Endothelial cell of umbilical vein (primary cell): ENCODE results near the gene SLC22A15. TPM values are rescaled to one million over a fixed set of nuclear protein-coding genes. Genes with fewer than 3 reads are reported as not detected.
A peak's percentile ranks its signal among the peaks of the same experiment; 100 is the strongest.

Source experiments
- BruUV-seq: library from RNA; stranded (reverse); fragments of 400-500 nt; replicated peaks from 2 replicates; lab custom pipeline; 2021; lab: Mats Ljungman, UMichigan
- CTCF ChIA-PET: fragments of 300-600, 350-600 bp; sonication (Branson Sonifier 250); formaldehyde crosslinking; loops from one replicate; lab custom pipeline; 2021; ENCODE audit warnings: antibody characterized with exemption, inconsistent platforms; lab: Charles Lee
- POLR2A ChIA-PET: fragments of 300-600, 350-600 bp; sonication (Branson Sonifier 250); formaldehyde crosslinking; loops from one replicate; lab custom pipeline; 2021; ENCODE audit warnings: antibody characterized with exemption, inconsistent platforms; lab: Charles Lee
- DNase-seq: peaks from one replicate; pipeline ENCODE4 v3.0.0-alpha.2; 2011; ENCODE audit warnings: low read depth, low spot score
- FAIRE-seq: peaks from 2 replicates; lab custom pipeline; 2011; peaks lifted over from hg19 to GRCh38; lab: Jason Lieb, UNC
- H2AFZ ChIP-seq: 2 replicates; pipeline ENCODE4 v1.6.0; 2012; ENCODE audit warnings: low read depth, low read length, control low read depth, inconsistent platforms
- H3K27ac ChIP-seq: 2 replicates; pipeline ENCODE4 v1.5.1; 2011; ENCODE audit warnings: low read depth, mild to moderate bottlenecking, control low read depth, low read length, moderate library complexity; ENCODE audit not compliant: insufficient read depth
- H3K27me3 ChIP-seq, 2 experiments: 2 replicates each; pipeline versions ENCODE4 v1.6.0 to v1.6.1; 2011; ENCODE audit warnings: low read length in 2 of 2, mixed read lengths in 1 of 2; ENCODE audit not compliant: control insufficient read depth in 2 of 2, insufficient read depth in 2 of 2
- H3K36me3 ChIP-seq, 2 experiments: 2 replicates in 1 of 2; 3 replicates in 1 of 2; pipeline ENCODE4 v1.5.1; 2011; ENCODE audit warnings: low read length in 2 of 2, mild to moderate bottlenecking in 1 of 2, moderate library complexity in 1 of 2; ENCODE audit not compliant: control insufficient read depth in 2 of 2, insufficient read depth in 2 of 2; ENCODE audit errors: extremely low read depth in 1 of 2
- H3K4me1 ChIP-seq: 3 replicates; pipeline ENCODE4 v1.5.1; 2011; ENCODE audit warnings: mild to moderate bottlenecking, low read length; ENCODE audit not compliant: control insufficient read depth, insufficient read depth; ENCODE audit errors: extremely low read depth
- H3K4me2 ChIP-seq: 2 replicates; pipeline ENCODE4 v1.6.1; 2011; ENCODE audit warnings: low read length, control low read depth, mixed read lengths; ENCODE audit not compliant: insufficient read depth
- H3K4me3 ChIP-seq, 3 experiments: fragments of 200-600 bp in 1 of 3; sonication (generic), shearing (Covaris generic) in 1 of 3; replicated peaks in 1 of 3; 2 replicates each; pipeline ENCODE4 v1.5.1; 2011 to 2016; ENCODE audit warnings: control low read depth in 3 of 3, low read length in 3 of 3, mild to moderate bottlenecking in 2 of 3, inconsistent platforms in 1 of 3, low read depth in 1 of 3, moderate library complexity in 1 of 3; ENCODE audit not compliant: insufficient read depth in 1 of 3
- H3K79me2 ChIP-seq: 2 replicates; pipeline ENCODE4 v1.6.0; 2012; ENCODE audit warnings: low read length, inconsistent platforms; ENCODE audit not compliant: control insufficient read depth, insufficient read depth
- H3K9ac ChIP-seq: replicated peaks from 2 replicates; pipeline ENCODE3; 2011; ENCODE audit warnings: low read length, control low read depth; ENCODE audit not compliant: insufficient read depth; ENCODE audit errors: extremely low read depth
- H3K9me1 ChIP-seq: replicated peaks from 3 replicates; pipeline ENCODE4 v1.6.0; 2011; ENCODE audit warnings: mild to moderate bottlenecking, low read length; ENCODE audit not compliant: control insufficient read depth, insufficient read depth; ENCODE audit errors: extremely low read depth
- H3K9me3 ChIP-seq: replicated peaks from 2 replicates; pipeline ENCODE4 v1.5.1; 2012; ENCODE audit warnings: low read length, inconsistent platforms; ENCODE audit not compliant: control insufficient read depth, insufficient read depth
- H4K20me1 ChIP-seq: replicated peaks from 2 replicates; pipeline ENCODE3; 2011; ENCODE audit warnings: mild to moderate bottlenecking, low read length; ENCODE audit not compliant: control insufficient read depth, insufficient read depth; ENCODE audit errors: extremely low read depth
- CTCF ChIP-seq, 2 donors: IDR thresholded peaks; 1 replicate in 1 of 2; 2 replicates in 1 of 2; pipeline ENCODE4 v1.5.1; 2011; ENCODE audit warnings: low read length in 2 of 2, mild to moderate bottlenecking in 2 of 2, moderate library complexity in 2 of 2, control low read depth in 1 of 2, inconsistent platforms in 1 of 2, low read depth in 1 of 2; ENCODE audit not compliant: insufficient read depth in 1 of 2; ENCODE audit errors: extremely low read depth in 1 of 2
- EZH2 ChIP-seq: IDR thresholded peaks from 2 replicates; pipeline ENCODE4 v1.6.1; 2012; ENCODE audit warnings: borderline replicate concordance, low read depth, mild to moderate bottlenecking, moderate library complexity, low read length, inconsistent platforms; ENCODE audit not compliant: severe bottlenecking
- FOS ChIP-seq: IDR thresholded peaks from 2 replicates; pipeline ENCODE4 v1.6.1; 2011; ENCODE audit warnings: mild to moderate bottlenecking, low read length, moderate library complexity, borderline replicate concordance; ENCODE audit not compliant: insufficient read depth
- GATA2 ChIP-seq: IDR thresholded peaks from 2 replicates; pipeline ENCODE4 v1.7.0; 2011; ENCODE audit warnings: low read depth, mild to moderate bottlenecking, moderate library complexity, mixed read lengths, low read length; ENCODE audit not compliant: insufficient read length, insufficient read depth
- JUN ChIP-seq: IDR thresholded peaks from 2 replicates; pipeline ENCODE4 v1.6.1; 2011; ENCODE audit warnings: borderline replicate concordance, low read depth; ENCODE audit not compliant: insufficient read length, insufficient read depth
- MAX ChIP-seq: IDR thresholded peaks from 2 replicates; pipeline ENCODE4 v1.6.1; 2011; ENCODE audit not compliant: insufficient read depth, insufficient read length
- MYC ChIP-seq: IDR thresholded peaks from one replicate; pipeline ENCODE4 v1.6.1; 2011; ENCODE audit warnings: mild to moderate bottlenecking, low read depth, low read length
- POLR2A ChIP-seq: IDR thresholded peaks from 2 replicates; pipeline ENCODE4 v1.6.1; 2012; ENCODE audit warnings: low read depth, mild to moderate bottlenecking, control low read depth, low read length
- POLR2AphosphoS5 ChIP-seq: IDR thresholded peaks from 2 replicates; pipeline ENCODE4 v1.6.1; 2012; ENCODE audit warnings: low read depth, mild to moderate bottlenecking, control low read depth, low read length, moderate library complexity; ENCODE audit not compliant: insufficient read depth
- dilution Hi-C: fragments of 300-500 bp; cut with MboI; formaldehyde crosslinking; loops from one replicate; pipeline ENCODE4 v1.15.0; 2019; ENCODE audit warnings: low sequenced_read_pairs; ENCODE audit not compliant: extremely low pct_ligation_motif_present
- intact Hi-C: fragments of 100-400 bp; cut with micrococcal nuclease; formaldehyde crosslinking; loops from one replicate; pipeline ENCODE4 v1.10.0; 2022
- polyA plus RNA-seq, 4 experiments: library from polyadenylated mRNA; depleted of rRNA in 3 of 4; stranded (reverse) in 3 of 4; unstranded in 1 of 4; fragments of >200 nt; gene quantifications; 2 replicates each; pipeline versions ENCODE4 v1.2.1 to v1.2.3, GENCODE V29; 2011 to 2012; ENCODE audit warnings: missing spikeins in 1 of 4
- total RNA-seq: library from RNA; stranded (reverse); gene quantifications from 2 replicates; pipeline ENCODE4 v1.2.3, GENCODE V29; 2021

Gene SLC22A15
- total and polyA plus RNA-seq, 2 donors (not counting 3 experiments of a cell fraction or from before 2014, with no cell fraction given): 0.44 TPM; not detected in 1

- peaks cover 23 to 47% of the 10 kb centered on the region in 2 experiments for H3K27me3 ChIP-seq
- H3K36me3 ChIP-seq: no peaks in the 10 kb centered on the region
- BruUV-seq: no TSS peak
- H3K4me1 ChIP-seq: peaks cover 3% of the 10 kb centered on the region
- DNase-seq (no peak), FAIRE-seq (no peak)
- CTCF ChIA-PET: no interaction called here
- H3K4me2 ChIP-seq: peak overlapping the region; percentile 37
- no peaks in the 10 kb centered on the region for H3K9me3 ChIP-seq
- peak overlapping the region in 2 of 3 experiments; percentile 41 to 66 for H3K4me3 ChIP-seq
- no peaks in the 10 kb centered on the region for H4K20me1 ChIP-seq
- POLR2A ChIA-PET: no interaction called here
- H2AFZ ChIP-seq: peak overlapping the region; percentile 65
- TF ChIP-seq MYC (no peak), FOS (no peak), EZH2 (no peak), JUN (no peak), MAX (no peak), POLR2AphosphoS5 (no peak), GATA2 (no peak), POLR2A (no peak), CTCF (IDR thresholded peaks at IDR 0.05; ENCODE audit: extremely low read depth in 1 of 2, insufficient read depth in 1 of 2, low read depth in 1 of 2, low read length in 2 of 2) (no peak)
- no peaks in the 10 kb centered on the region for H3K9me1 ChIP-seq
- no peaks in the 10 kb centered on the region for H3K79me2 ChIP-seq
- intact Hi-C loops (loop anchor here (1.0 kb wide), 1 partner anchor 164 kb away; no protein-coding TSS in a partner anchor), dilution Hi-C loops (no loop called here)
- H3K9ac ChIP-seq: no peak overlapping the region
- no peak overlapping the region for H3K27ac ChIP-seq
These were observed 698 bp upstream of the SLC22A15 start for GRCh38 chr1:115975569-115976061.
